Stimulated activated CD8-positive, alpha-beta memory T cell treated with anti-CD3 and anti-CD28 coated beads, Interleukin-4, amount 100 ng/mL, for 48 hours (primary cell): ENCODE measurements around the gene ZNF71.
A peak's percentile ranks its signal among the peaks of the same experiment; 100 is the strongest.
"Not testable (repeated sequence)": the region's sequence is repeated elsewhere in the genome, so short reads cannot be mapped to it uniquely, and the experiment has no call there.

Source experiments
- DNase-seq: peaks from one replicate; pipeline ENCODE4 v3.0.0-alpha.2; 2020

Gene ZNF71

DNA sequence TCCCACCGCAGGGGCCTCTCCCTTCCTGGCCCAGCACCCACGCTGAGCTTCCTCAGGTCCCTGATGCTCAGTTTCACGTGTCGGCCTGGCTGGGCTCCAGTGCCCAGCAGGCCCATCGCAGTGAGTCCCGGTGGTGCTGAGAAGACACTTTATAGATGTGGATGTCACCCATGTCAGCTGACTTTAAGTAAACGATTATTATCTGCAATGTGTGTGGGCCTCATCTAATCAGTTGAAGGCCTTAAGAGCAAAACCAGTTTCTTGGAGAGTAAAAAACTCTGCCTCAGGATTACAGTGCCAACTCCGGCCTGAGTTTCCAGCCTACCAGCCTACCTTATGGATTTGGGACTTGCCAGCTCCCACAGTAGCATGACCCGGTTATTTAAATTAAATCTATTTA is 30.6 kb downstream of the ZNF71 start:
- no peak for DNase-seq

DNA sequence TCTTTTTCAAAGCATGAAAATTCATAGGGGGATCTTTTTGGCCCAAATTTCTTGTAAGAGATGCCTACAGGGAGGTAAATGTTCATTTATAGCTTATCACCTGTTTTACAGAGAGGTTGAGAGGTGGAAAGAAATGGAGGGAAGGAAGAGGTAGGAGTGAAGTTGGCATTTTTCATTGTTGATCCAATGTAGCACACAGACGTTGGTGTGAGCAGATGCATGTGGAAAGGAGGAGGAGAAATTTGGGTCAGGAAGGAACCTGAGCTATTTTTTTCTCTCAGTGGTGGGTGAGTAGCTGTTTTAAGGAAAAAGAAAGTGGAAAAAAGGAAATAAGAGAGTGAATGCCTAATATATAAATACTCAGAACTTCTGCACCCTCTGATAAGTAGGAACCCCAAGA is 37.9 kb downstream of the ZNF71 start:
- no peak for DNase-seq

DNA sequence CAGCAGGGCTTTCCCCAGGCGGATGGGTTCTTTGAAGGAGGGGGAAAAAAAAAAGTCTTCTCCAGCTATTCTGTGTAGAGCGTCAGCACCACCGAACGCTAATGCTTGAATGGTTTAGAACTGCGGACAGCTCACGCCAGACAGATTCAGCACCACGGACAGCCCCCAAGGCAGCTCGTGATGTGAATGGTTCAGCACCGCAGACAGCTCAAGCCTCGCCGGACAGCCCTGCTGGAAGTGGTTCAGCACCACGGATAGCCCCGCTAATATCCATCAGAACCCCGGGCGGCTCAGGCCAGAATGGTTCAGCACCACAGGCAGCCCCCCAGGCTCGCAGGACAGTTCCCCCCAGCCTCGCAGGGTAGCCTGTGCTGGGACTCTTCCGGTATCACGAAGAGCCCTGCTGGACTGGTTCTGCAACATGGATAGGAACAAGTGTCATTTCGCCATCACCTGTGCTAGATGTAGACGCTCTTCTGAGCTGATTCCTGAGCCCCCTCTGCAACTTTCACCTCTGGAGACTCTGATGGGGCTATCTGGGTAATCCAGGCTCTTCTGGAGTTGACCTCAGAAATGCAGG is 43.0 kb downstream of the ZNF71 start:
- peak; percentile 64 for DNase-seq

DNA sequence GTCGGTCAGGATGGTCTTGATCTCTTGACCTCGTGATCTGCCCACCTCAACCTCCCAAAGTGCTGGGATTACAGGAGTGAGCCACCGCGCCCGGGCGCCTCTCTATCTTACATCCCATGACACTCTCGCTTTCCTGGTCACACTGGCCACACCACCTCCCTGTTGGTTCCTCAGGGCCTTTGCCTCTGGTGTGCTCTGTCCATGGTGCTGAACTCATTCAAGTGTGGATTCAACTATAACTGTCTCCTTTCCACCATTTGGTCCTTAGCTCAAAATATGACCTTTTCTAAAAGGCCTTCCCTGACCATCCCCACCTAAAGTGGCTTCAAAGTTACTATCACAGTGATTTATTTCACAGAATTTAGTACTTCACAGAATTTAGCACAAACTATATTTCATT is 44.1 kb downstream of the ZNF71 start:
- DNase-seq = no peak

DNA sequence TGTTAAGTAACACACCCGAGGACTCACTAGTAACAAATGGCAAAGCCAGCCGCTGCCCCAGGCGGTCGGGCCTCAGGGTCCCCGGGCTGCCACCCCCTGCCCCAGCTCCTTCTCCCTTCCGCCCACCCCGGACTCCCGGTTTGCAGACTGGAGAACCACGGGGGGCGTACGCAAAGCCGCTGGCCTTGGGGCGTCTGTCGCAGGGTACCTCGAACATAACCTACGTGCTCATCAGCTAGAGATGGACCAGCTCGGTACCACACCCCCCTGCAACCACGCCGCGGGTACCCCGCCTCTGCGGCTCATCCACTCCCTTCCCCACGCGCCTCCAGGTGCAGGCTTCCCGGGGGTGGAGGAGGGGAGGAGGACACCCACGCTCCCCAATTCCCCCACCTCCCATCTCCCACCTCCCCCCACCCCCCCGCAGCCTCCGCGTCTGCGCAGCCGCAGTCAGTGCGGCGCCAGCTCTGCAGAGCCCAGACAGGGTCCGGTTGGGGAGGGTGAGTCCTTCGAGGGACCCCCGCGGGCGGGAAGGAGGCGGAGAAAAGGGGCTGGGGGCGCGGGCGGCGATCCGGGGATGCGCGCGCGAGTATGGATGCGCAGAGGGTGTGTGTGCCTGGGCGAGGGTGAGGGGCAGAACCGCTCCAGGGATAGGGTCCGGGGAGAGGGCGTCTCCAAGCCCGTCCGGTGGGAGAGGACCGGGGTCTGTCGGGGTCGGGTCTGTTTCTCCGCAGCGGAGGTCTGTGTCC is 47.8 kb downstream of the ZNF71 start, which contains the start of gene SMIM17:
Gene SMIM17, plus strand, starts transcription at position 449 of the 749 bp plus-strand sequence. CDS start 2,509 bp downstream, outside the sequence.
- DNase-seq = no peak

DNA sequence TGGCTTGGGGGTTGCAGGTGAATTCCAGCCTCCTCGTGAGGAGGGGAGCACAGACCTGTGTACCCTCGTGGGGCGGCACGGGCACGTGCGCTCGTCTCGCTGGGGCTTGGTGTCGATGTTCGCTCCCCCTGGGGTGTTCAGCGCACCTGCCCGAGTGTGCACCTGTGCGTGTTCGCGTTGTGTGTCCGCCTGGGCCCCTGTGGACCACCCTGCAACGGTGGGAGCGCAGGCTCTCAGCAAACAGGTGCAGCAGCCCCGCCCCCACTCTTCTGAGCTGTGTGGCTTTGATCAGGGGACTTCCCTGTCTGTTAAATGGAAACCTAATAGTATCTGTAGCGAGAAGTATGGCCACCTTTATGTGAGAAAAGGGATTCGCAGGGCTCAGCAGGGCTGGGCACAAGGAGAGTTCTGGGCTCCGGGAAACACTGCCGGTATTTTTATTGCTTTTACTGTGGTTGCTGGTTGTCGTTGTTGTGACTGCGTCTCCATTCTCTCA is 48.4 kb downstream of the ZNF71 start:
- DNase-seq = no peak

DNA sequence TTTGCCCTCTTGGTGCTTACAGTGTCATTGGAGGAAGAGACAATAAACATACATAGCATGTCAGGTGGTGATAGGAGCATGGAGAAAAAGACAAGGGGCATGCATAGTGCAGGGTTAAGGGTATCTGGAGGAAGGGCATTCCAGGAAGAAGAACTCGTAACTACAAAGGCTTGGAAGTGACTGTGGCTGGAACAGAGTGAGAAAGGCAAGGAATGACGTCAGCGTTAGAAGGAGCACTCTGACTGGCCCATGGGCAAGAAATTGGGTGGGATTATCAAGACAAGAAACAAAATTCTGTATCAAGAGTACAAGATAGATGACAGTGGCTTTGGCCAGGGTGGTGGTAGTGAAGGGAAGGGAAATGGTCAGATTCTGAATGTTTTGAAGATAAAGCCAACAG is 59.0 kb downstream of the ZNF71 start:
- no peak for DNase-seq

DNA sequence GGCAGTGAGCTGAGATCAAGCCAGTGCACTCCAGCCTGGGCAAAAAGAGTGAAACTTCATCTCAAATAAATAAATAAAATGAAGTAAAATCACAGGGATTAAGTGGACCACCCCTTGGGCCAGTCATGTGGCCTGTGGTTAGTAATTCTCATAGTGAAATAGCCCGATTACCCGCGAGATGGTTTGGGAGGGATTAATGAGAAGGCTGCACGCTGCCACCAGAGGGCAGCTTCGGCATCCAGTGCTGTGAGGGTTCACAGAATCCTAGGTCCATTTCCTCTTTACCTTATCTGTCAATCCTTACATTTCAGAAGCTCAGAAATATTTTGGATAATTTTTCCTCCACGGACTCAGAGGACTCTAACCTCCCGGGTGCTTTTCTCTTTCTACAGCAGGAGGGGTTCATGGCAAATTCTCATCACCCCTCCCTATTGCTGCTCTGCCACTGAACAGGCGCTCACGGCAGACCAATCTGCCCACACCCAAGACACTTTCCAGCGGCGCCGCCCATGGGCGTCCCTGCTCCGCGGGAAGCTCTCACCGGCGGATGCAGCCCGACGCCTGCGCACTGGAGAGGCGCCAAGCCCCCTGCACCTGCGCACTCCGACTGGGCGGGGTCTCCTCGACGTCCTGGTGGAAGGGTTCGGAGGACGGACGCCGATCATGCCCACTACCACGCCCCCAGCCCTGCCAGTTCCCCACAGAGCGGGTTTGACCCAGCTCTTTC is 65.4 kb downstream of the ZNF71 start:
- DNase-seq = no peak

DNA sequence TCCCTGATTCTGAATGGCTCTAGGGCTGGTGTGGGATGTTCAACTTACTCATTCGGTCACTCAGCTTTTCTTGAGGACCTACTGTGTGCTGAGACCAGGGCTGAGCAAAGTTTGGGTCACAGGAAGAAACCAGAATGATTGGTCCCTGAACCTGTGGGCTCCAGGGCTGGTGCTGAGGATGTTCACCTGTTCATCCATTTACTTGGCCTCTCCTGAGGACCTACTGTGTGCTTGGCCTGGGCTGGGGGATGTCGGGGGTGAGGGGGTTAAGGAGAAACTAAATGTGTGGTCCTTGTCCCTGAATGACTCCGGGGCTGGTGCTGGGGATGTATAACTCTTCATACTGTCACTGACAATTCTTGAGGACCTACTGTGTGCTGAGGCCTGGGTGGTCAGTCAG is 66.1 kb downstream of the ZNF71 start:
- no peak for DNase-seq

DNA sequence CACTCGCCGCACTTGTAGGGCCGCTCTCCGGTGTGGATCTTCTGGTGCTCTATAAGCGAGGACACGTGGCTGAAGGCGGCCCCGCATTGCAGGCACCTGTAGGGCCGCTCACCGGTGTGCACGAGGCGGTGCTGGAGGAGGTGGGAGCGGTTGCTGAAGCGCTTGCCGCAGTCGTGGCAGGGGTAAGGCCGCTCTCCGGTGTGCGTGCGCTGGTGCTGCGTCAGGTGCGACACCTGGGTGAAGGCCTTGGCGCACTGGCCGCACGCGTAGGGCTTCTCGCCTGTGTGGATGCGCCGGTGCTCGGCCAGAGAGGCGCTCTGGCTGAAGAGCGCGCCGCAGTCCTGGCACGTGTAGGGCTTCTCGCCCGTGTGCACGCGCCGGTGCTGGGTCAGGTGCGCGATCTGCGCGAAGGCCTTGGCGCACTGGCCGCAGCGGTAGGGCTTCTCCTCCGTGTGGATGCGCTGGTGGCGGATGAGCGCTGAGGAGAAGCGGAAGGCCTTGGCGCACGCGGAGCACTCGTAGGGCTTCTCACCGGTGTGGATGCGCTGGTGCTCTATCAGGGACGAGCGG is 68.9 kb downstream of the ZNF71 start:
- DNase-seq = no peak

DNA sequence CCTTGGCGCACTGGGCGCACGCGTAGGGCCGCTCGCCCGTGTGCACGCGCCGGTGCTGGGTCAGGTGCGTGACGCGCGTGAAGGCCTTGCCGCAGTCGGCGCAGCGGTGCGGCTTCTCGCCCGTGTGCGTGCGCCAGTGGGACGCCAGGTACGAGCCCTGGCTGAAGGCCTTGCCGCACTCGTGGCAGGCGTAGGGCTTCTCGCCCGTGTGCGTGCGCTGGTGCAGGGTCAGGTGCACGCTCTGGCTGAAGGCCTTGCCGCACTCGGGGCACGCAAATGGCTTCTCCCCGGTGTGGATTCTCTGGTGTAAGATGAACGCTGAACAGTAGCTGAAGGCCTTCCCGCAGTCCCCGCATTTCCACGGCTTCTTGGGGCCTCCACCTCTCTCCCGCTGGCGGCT is 69.4 kb downstream of the ZNF71 start:
- no peak for DNase-seq

DNA sequence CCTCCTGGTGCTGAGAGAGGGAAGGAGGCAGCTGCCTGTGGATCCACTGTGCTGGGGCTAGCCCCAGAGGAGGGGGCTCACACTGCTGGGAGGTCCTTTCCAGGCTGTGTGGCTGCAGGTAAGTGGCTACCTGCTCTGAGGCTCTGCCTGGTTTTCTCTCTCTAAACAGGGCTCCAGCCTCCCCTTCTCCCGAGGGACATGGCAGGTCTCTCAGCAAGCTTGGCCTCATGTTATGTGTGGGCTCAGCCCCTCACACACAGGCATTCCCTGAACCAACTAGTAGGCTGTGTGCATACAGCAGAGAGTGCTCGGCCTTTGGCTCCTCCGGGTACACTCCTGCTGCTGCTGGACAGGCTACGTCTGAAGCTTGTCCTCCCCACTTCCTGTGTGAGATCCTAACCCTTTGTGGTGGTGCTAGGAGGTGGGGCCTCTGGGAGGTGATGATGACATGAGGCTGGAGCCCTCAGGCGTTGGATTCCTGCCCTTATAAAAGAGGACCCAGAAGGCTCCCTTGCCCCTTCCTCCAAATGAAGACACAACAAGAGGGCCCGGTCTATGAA is 72.3 kb downstream of the ZNF71 start:
- no peak for DNase-seq

DNA sequence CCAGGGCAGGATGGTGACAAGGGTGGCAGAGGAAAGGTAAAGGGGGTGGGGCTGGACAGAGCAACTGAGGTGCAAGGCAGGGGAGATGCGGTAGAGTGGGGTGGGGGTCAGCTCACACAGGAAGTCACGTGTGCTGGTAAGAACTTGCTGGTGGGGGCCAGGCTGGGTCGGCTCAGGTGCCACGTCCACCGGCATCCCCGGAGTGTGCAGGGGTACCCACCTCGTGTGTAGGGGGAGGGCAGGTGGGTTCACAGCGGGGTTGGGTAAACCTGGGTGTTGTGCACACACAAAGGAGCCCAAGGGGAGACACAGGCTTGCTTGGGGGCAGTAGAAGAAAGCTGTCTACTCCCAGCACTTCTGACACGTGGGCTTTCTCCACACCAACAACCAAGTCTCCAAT is 73.6 kb downstream of the ZNF71 start:
- DNase-seq = no peak

DNA sequence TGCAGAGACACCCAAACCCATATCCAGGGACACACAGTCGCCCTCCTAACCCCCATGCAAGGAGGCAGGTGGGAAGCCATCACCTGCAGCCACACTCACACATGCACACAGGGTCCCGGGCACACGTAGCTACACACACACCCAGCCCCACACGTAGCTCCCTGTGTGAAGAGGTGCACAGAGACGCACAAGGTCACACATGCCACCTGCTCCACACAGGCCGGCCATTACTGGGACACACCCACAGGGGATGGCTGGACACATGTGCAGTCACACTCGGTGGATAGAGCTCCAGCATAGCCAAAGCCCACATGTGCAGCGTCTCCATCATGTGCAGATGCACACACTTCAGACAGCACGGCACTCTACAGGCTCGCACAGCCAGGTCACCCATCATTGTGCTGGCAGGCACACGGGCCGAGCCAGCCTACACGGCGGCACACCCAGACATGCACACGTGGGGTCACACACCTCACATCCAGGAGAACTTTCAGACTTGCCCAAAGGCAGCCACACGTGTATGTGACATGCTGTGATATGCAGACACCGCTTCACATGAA is 75.4 kb downstream of the ZNF71 start:
- DNase-seq = no peak

DNA sequence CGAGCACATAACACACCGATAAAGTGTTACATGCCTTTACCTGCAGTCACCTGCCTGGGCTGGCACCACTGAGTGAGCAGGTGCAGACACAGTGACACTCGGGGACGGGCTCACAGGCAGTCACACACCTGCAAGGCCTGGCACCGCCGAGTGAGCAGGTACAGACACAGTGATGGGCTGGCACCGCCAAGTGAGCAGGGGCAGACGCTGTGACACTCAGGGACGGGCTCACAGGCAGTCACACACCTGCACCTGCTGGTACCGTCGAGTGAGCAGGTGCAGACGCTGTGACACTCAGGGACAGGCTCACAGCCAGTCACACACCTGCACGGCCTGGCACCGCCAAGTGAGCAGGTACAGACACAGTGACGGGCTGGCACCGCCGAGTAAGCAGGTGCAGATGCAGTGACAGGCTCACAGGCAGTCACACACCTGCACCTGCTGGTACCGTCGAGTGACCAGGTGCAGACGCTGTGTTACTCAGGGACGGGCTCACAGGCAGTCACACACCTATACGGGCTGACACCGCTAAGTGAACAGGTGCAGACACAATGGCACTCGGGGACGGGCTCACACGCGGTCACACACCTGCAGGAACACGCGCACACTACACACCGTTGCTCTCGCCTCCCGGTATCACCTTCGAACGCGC is 76.0 kb downstream of the ZNF71 start:
- no peak for DNase-seq

DNA sequence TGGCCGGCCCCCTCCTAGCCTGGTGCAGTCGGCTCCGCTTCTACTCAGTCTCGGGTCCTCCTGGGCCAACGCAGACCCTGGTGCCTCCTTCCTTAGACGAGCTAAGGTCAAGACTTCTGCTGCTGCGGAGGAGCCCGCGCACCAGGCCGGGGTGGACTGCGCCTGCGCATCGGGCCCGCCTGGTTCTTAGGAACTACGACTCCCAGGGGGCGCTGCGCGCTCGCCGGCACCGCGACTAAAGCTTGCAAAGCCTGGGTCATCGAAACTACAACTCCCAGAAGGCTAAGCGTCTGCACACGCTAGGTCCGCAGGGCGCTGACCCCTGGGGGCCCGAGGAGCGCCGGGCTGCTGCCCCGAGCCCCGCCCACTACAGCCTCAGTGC is 76.5 kb downstream of the ZNF71 start, which contains the start of gene ZNF835:
Gene ZNF835, minus strand, starts transcription at position 145 of the 382 bp plus-strand sequence. CDS start 6,559 bp downstream, outside the sequence.
- DNase-seq = peak; percentile 88

DNA sequence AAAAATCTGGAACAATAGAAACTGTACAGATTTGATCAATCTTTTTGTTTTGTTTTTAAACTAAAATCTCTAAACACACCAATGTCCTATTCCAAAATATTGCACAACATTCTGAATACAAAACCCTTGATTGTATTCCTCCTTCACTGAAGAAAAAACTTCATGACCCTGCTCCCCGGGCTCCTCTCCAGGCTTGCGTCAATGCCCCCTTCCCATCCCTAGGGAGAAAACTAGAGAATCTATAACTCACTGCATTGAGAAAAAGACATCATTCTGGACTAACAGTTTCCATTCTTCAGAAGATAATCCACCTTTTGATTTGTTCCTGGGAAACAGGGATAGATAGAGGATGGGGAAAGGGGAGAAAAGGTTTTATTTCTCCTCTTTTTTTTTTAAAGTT is 77.5 kb downstream of the ZNF71 start:
- DNase-seq = not testable (repeated sequence)
